Muscle of arm (tissue), 12 donors: ENCODE results near the gene KLHL21. TPM values are rescaled to one million over a fixed set of nuclear protein-coding genes. Genes with fewer than 3 reads are reported as not detected.

Experiments
- DNase-seq: peaks from one replicate; pipeline ENCODE4 v3.0.0-alpha.2; 2013
- polyA plus RNA-seq, 12 donors: library from polyadenylated mRNA; unstranded; fragments of 120-200 nt; gene quantifications; one replicate each; pipeline ENCODE4 v1.2.1, GENCODE V29; 2013; ENCODE audit not compliant: insufficient read length in 12 of 12

Gene KLHL21
- polyA plus RNA-seq, 12 donors, result 15.8 to 55.5 (median 32.1) TPM; not detected in 1

DNA sequence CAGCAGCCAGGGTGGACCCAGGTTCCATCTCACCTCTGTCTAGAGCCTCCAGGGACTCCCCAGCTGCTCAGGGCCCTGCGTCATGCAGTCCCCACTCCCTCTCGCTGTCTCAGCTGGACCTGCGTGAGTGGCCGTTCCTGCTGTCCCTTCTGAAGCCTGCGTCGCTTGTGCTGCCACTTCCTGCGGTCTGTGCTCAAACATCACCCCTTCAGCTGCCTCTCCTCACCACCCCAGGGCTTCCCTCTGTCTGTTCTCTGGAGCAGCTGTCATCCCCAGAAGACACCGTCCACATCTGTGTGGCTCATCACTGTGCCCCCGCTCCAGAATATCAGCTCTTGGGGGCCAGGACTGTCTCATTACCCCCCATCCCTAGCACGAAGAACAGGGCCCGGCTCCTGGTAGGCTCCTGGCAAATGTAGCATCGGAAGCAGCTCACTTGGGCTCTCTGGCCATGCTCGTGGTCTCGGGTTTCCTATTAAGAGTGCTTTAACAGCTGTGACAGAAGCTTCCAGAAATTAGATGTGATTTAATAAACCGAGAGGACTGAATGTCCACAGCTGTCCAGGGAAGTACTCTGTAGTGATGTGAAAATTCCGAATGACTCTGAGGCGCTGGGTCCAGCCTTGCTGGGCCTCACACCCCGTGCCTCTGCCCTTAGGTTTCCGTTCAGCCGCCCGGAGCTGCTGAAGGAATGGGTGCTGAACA, 25.3 kb upstream of the KLHL21 start:
- no peak for DNase-seq

GRCh38 chr1:6627031-6627430, 24.4 kb upstream of the KLHL21 start:
- no peak for DNase-seq

GRCh38 chr1:6625584-6626149, 23.0 kb upstream of the KLHL21 start:
- DNase-seq, result peak; percentile 64

DNA sequence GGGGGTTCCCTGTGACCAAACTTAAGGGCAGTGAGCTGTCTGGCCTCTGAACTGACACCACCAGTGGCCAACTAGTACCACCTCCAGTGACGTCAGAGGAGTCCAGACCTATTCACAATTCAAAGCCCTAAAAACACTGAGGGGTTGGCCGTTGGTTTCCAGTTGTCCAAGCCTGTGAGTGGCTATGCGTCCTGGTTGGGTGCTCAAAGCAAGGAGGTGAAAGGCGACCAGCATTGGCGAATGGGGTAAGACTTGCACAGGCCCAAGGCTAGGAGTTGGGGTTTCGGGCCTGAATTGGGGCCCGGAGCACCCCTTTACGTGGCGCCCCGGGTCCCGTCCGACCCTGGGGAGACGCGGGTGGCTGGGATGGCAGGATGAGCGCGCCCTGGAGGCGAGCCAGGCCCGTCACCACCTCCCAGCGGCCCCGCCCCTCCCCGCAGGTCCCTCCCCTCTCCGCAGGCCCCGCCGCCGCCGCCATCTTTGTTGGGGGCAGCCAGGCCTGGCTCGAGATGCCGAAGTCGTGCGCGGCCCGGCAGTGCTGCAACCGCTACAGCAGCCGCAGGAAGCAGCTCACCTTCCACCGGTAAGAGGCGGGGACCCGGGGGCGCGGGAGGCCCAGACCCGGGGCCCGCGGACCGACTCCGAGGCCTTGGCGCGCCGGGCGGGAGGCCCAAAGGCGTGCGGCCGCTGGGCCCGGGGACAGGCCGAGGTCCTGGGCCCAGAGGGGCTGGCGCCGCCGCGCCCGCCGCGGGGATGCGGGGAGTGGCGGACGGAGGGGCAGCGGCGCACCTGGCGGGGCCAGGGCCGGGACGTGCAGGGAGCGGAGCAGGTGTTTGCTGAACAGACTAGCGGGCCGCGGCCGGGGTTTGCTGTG, 22.3 kb upstream of the KLHL21 start, which contains the start of gene THAP3:
Gene THAP3, plus strand, starts transcription at position 159 of the 874 bp plus-strand sequence. Its CDS starts 351 bp downstream, at position 510.
- DNase-seq, result peak; percentile 80

DNA sequence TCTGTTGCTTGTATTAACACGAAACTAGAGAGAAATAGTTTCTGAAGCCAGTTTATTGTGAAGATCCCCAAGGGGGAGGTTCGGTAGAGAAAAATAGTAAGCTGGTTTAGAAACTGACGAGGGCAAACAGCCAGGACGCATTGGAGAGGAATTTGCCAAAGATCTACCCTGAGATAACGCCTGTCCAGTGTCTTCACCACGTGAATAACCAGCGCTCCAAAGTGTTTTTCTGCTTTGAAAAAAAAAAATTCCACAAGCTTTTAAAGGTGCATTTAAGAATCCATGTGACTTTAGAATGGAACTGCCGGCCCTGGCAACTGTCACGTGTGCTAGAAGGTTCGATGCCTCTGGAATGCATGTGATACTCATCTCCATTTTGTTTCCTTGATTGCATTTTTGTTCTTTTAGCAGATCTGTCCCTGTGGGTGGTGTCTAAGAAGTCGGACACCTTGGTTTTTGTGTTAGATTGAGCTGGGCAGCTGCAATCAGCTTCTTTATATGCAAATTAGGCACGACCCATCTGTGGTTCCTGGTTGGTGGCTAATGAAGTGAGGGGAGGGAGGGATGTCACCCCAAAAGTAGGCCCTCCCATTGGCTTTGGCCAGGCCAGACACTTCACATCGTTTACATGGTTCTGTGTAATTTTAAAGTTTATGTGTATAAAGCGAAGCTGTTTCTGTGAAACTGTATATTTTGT, 20.7 kb upstream of the KLHL21 start:
- DNase-seq, result no peak

- no peak for DNase-seq
Measured at GRCh38 chr1:6622396-6623152, 19.9 kb upstream of the KLHL21 start.

- DNase-seq, result no peak
Measured at GRCh38 chr1:6621429-6622391, 19.0 kb upstream of the KLHL21 start.

DNA sequence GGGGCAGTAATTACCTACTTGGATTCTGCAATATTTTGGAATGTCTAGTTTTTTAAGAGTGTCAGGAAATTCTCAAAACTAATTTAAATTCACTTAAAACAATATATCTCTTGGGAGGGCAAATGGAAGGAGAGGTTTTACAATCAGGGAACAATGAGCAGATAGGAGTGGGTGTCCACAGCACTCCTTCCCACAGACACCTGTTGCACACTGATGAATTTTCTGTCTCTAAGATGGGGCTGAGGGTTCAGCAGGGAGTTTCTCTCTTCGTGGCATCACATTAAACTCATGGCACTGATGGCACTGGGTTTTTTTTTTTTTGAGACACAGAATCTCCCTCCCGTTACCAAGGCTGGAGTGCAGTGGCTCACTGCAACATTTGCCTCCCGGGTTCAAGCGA, 16.4 kb upstream of the KLHL21 start:
- no peak for DNase-seq

- DNase-seq, result no peak
Measured at GRCh38 chr1:6614929-6615785, 12.5 kb upstream of the KLHL21 start.

DNA sequence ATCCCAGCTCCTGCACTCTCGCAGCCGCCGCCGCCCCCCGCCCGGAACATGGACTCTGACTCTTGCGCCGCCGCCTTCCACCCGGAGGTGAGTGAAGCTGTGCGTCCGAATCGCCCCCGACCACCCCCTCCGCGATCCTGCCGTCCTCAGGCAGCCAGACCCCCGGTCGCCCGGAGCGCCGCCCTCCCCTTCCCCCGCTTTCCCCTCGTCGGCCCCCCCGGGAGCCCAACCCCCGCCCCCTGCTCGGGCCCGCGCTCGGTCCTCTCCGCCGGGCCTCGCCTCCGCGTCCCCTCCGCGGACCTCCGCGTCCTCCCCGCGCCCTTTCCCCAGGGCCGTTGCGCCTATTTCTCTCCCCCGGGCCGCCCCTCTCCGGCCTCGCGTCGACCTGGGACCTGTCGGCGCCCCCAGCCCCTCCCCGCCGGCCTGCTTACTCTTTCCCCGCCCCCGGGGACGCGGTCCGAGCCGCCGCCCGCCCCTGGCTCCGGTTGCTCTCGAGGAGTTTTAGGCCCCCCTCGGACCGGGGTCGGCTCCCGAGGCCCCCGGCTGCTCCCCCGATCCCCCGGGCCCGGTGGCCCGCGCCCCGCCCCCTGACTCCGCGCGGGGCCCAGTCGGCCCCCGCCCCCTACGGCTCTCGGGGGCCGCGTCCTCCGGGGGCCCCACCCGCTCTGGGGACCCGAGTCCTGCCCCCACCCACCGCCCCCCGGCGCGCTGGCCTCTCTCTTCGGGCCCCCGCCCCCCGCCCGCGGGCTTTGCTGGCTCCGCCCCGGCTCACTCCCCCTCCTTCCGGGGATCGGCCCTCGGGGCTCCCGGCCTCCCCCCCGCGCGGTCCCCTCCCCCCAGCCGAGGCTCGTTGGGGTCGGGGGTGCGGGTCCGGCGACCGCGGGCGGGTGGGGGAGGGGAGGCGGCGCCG, 11.6 kb upstream of the KLHL21 start:
- DNase-seq, result peak; percentile 42

- DNase-seq, result peak; percentile 99
Measured at GRCh38 chr1:6613361-6614018, 10.8 kb upstream of the KLHL21 start, which contains the start of gene PHF13. Gene PHF13 (plus strand): TSS chr1:6613731. CDS start chr1:6614067, 336 bp downstream.

- no peak for DNase-seq
Measured at GRCh38 chr1:6612641-6613360, 10.1 kb upstream of the KLHL21 start.

GRCh38 chr1:6603915-6604558, 1.4 kb upstream of the KLHL21 start:
- peak; percentile 75 for DNase-seq

DNA sequence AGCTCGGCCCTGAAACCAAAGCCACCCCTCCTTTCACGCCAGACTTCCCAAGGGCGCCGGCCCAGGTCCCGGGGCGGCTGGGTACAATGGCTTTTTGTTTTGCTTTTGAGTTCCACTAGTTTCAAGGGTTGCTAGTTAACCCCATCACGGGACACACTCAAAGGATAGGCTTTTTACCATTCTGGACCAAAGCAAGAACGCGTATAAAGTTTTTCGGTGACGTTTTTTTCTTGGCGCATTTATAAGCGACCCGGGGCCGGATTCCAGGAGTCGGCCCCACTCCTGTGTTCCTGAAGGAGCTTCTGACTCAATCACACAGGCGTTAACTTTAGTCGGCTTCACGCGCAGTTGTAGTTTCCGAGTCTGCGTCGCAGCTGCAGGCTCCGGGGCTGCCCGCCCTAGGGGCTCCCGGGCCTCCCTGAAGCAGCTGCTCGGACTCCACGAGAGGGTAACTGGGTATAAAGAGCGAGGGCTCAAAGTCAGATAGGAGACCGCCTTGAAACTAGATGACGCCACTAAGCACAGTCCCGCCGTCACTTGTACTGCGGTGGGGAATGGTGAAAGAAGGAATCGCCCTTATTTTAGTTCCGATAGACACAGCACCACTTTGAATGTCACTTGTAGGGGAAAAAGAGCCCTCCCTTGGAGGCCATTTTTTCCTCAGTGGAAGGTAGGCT, 707 bp upstream of the KLHL21 start:
- peak; percentile 88 for DNase-seq
